ENCODE data around the gene KCNAB1.

KCNAB1 gene

GRCh38 chr3:156300929-156301840 lies 180.8 kb downstream of the KCNAB1 start:
- no peak overlapping the region for H3K9ac ChIP-seq (ENCODE audit: low read length)
- H4K20me1 ChIP-seq (ENCODE audit: low read depth, low read length): no peaks in the 10 kb centered on the region
- no peak overlapping the region for H2AFZ ChIP-seq (ENCODE audit: low read depth, low read length, severe bottlenecking)
- no peaks in the 10 kb centered on the region for H3K9me3 ChIP-seq (ENCODE audit: insufficient read depth, low read length)
- H3K4me3 ChIP-seq (ENCODE audit: insufficient read depth, low read length, poor library complexity, severe bottlenecking): no peak overlapping the region
- TF ChIP-seq EZH2phosphoT487 (conservative IDR thresholded peaks at IDR 0.05; ENCODE audit: low read length): no peak
- TF ChIP-seq CTCF (IDR thresholded peaks at IDR 0.05; ENCODE audit: insufficient read depth, low read length, poor library complexity, severe bottlenecking): no peak
- no peaks in the 10 kb centered on the region for H3K36me3 ChIP-seq (ENCODE audit: low read length)
- no peaks in the 10 kb centered on the region for H3K9me2 ChIP-seq (replicated peaks; ENCODE audit: insufficient read depth, low read length)
- H3F3A ChIP-seq (ENCODE audit: insufficient read depth): no peaks in the 10 kb centered on the region
- no peak overlapping the region for H3K27ac ChIP-seq (ENCODE audit: low read depth, low read length)
- no peaks in the 10 kb centered on the region for H3K79me2 ChIP-seq (ENCODE audit: insufficient read depth, low read length)
- H3K4me2 ChIP-seq (ENCODE audit: low read depth, low read length, poor library complexity, severe bottlenecking): no peak overlapping the region
- H3K27me3 ChIP-seq (ENCODE audit: low read length): no peaks in the 10 kb centered on the region

GRCh38 chr3:156303001-156303707 lies 182.8 kb downstream of the KCNAB1 start:
- no peaks in the 10 kb centered on the region for H3K27me3 ChIP-seq (ENCODE audit: low read length)
- H3K4me2 ChIP-seq (ENCODE audit: low read depth, low read length, poor library complexity, severe bottlenecking): no peak overlapping the region
- H3K9me3 ChIP-seq (ENCODE audit: insufficient read depth, low read length): no peaks in the 10 kb centered on the region
- TF ChIP-seq EZH2phosphoT487 (conservative IDR thresholded peaks at IDR 0.05; ENCODE audit: low read length) (no peak), CTCF (IDR thresholded peaks at IDR 0.05; ENCODE audit: insufficient read depth, low read length, poor library complexity, severe bottlenecking) (no peak)
- H3K36me3 ChIP-seq (ENCODE audit: low read length): no peaks in the 10 kb centered on the region
- H3K4me3 ChIP-seq (ENCODE audit: insufficient read depth, low read length, poor library complexity, severe bottlenecking): no peak overlapping the region
- no peaks in the 10 kb centered on the region for H3F3A ChIP-seq (ENCODE audit: insufficient read depth)
- no peak overlapping the region for H2AFZ ChIP-seq (ENCODE audit: low read depth, low read length, severe bottlenecking)
- no peak overlapping the region for H3K9ac ChIP-seq (ENCODE audit: low read length)
- H3K27ac ChIP-seq (ENCODE audit: low read depth, low read length): no peak overlapping the region
- H3K9me2 ChIP-seq (replicated peaks; ENCODE audit: insufficient read depth, low read length): no peaks in the 10 kb centered on the region
- no peaks in the 10 kb centered on the region for H3K79me2 ChIP-seq (ENCODE audit: insufficient read depth, low read length)
- no peaks in the 10 kb centered on the region for H4K20me1 ChIP-seq (ENCODE audit: low read depth, low read length)

- no peak overlapping the region for H2AFZ ChIP-seq (ENCODE audit: low read depth, low read length, severe bottlenecking)
- no peak overlapping the region for H3K4me3 ChIP-seq (ENCODE audit: insufficient read depth, low read length, poor library complexity, severe bottlenecking)
- H3K36me3 ChIP-seq (ENCODE audit: low read length): no peaks in the 10 kb centered on the region
- H3K9ac ChIP-seq (ENCODE audit: low read length): no peak overlapping the region
- no peaks in the 10 kb centered on the region for H3F3A ChIP-seq (ENCODE audit: insufficient read depth)
- H3K27me3 ChIP-seq (ENCODE audit: low read length): no peaks in the 10 kb centered on the region
- H3K9me3 ChIP-seq (ENCODE audit: insufficient read depth, low read length): no peaks in the 10 kb centered on the region
- TF ChIP-seq CTCF (IDR thresholded peaks at IDR 0.05; ENCODE audit: insufficient read depth, low read length, poor library complexity, severe bottlenecking): no peak
- TF ChIP-seq EZH2phosphoT487 (conservative IDR thresholded peaks at IDR 0.05; ENCODE audit: low read length): no peak
- H3K9me2 ChIP-seq (replicated peaks; ENCODE audit: insufficient read depth, low read length): no peaks in the 10 kb centered on the region
- H3K27ac ChIP-seq (ENCODE audit: low read depth, low read length): no peak overlapping the region
- no peaks in the 10 kb centered on the region for H3K79me2 ChIP-seq (ENCODE audit: insufficient read depth, low read length)
- no peaks in the 10 kb centered on the region for H4K20me1 ChIP-seq (ENCODE audit: low read depth, low read length)
- no peak overlapping the region for H3K4me2 ChIP-seq (ENCODE audit: low read depth, low read length, poor library complexity, severe bottlenecking)
Measured at GRCh38 chr3:156304406-156304805, 184.0 kb downstream of the KCNAB1 start.
